ENCODE results near the gene CDK15. TPM values are rescaled to one million over a fixed set of nuclear protein-coding genes. Genes with fewer than 3 reads are reported as not detected.
"Not testable (repeated sequence)": the region's sequence is repeated elsewhere in the genome, so short reads cannot be mapped to it uniquely, and the experiment has no call there.

The CDK15 gene
- not detected for total RNA-seq

DNA sequence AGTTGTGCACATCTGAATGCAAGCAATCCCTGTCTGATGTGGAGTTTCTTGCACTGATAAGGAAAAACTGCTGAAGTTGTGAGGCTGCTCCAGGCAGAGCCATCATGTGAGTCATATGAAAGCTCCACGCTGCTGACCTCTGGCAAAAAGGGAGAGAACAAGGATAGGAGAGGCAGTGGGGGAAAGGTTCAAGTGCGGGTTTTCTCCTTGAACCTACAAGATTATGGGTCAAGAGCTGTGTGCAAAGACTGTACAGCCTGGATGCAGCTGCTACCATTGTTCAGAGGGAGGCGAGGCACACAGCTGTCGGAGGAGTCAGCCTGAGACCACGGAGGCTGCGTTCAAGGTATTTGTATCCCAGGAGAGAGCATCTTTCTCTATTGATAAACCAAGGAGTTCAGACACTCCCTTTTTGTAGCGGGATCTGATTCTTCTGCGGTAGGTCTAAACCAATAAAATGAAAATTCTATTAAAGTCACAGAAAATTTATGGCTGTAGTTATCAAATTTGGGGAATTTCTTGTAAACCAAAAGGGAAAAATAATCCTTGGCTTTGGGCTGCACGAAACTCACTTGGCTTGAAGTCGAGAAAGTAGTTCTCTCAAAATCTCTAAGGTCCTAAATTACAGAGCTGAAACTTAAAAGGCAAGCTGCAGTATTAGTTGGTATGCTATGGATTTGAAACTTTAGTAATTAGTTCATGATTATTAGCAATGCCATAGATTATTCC lies at the start of gene CDK15:
CDK15 (plus strand) TSS at position 96 of the 729 bp plus-strand sequence; CDS start at position 224, 128 bp downstream.
- no peaks in the 10 kb centered on the region for H3K36me3 Mint-ChIP-seq
- H3K4me1 Mint-ChIP-seq (ENCODE audit: low read depth), result no peaks in the 10 kb centered on the region
- no peak within 1 kb of the TSS for H3K4me3 Mint-ChIP-seq
- H3K9me3 Mint-ChIP-seq, result no peaks in the 10 kb centered on the region
- no peak within 1 kb of the TSS for H3K27ac Mint-ChIP-seq
- ChIA-PET POLR2A (no interaction called here), CTCF (no interaction called here)
- intact Hi-C loops (cut with micrococcal nuclease), result no loop called here
- peaks cover 6% of the 10 kb centered on the region for H3K27me3 Mint-ChIP-seq
- no peak for DNase-seq

DNA sequence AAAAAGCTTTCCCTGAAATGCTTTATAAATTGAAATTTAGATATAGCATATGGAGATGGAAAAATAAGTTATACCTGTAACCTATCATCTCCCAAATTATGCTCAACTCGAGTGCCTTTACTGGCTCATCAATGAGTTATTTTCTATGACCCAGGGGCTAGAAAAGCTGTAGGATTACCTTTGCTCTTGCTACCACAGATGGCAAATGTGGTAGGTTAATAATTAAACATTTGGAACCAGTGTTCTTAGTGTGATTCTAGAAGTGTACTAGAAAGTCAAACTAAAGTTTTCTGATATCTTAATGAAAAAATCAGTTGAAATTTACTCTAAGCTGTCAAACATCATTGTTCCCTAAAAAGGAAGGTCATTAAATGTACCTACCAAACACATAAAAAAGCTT lies 48.1 kb upstream of the CDK15 start:
- intact Hi-C loops (cut with micrococcal nuclease), result no loop called here
- H3K4me1 Mint-ChIP-seq (ENCODE audit: low read depth), result no peaks in the 10 kb centered on the region
- POLR2A ChIA-PET, result interaction anchor here (0.7 kb wide), 1 partner anchor 9 kb away, joined by 3 read pairs; no protein-coding TSS in a partner anchor
- no peaks in the 10 kb centered on the region for H3K9me3 Mint-ChIP-seq
- H3K27ac Mint-ChIP-seq, result no peak overlapping the region
- DNase-seq, result no peak
- H3K4me3 Mint-ChIP-seq, result no peak overlapping the region
- no peaks in the 10 kb centered on the region for H3K27me3 Mint-ChIP-seq
- CTCF ChIA-PET, result no interaction called here
- H3K36me3 Mint-ChIP-seq, result peaks cover 17% of the 10 kb centered on the region

DNA sequence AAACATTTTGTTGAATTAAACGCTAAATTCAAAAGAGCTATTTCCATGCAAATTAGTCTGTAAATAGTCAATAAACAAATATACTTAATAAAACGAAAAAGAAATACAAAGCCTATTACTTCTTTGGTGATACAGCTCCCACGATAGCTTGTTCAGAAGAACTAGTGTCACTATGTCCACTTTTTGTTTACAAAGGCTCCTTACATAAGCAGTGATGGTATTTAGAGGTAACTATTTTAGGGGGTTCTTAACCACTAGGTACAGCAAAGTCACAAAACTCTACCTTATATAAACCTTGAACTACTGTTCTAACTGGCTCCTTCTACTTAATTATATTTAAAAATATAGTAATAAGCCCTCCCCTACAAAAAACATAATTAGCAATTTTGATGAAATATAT lies 47.5 kb upstream of the CDK15 start:
- Mint-ChIP-seq H3K27ac (no peak overlapping the region), H3K4me1 (ENCODE audit: low read depth) (no peaks in the 10 kb centered on the region), H3K9me3 (no peaks in the 10 kb centered on the region), H3K4me3 (no peak overlapping the region), H3K36me3 (peaks cover 17% of the 10 kb centered on the region), H3K27me3 (no peaks in the 10 kb centered on the region)
- POLR2A ChIA-PET, result interaction anchor here (0.7 kb wide), 1 partner anchor 10 kb away, joined by 3 read pairs; no protein-coding TSS in a partner anchor
- intact Hi-C loops (cut with micrococcal nuclease), result no loop called here
- DNase-seq, result no peak
- CTCF ChIA-PET, result interaction anchor here (0.7 kb wide), 1 partner anchor 17 kb away, joined by 3 read pairs; no protein-coding TSS in a partner anchor

DNA sequence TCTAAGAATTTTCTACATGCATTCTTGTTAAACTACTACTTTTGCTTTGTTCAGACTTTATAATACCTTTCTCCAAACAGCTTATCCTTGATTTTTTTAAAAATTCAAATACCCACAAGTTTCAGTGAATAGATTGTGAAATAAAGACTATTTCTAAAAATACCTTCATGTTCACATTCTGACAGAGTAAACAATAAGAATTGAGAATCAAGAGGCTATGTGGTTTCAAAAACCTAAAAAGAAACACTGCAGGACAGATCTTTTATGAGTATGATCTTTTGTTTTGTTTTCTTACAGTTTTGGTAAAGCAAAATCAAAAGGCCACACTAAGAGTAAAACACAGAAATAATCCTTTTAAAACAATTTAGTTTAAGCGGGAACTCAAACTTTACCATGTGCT lies 46.8 kb upstream of the CDK15 start:
- Mint-ChIP-seq H3K27ac (no peak overlapping the region), H3K9me3 (no peaks in the 10 kb centered on the region), H3K4me3 (no peak overlapping the region), H3K4me1 (ENCODE audit: low read depth) (no peaks in the 10 kb centered on the region), H3K27me3 (no peaks in the 10 kb centered on the region), H3K36me3 (peaks cover 17% of the 10 kb centered on the region)
- DNase-seq, result no peak
- intact Hi-C loops (cut with micrococcal nuclease), result no loop called here
- CTCF ChIA-PET, result interaction anchor here (0.7 kb wide), 1 partner anchor 18 kb away, joined by 3 read pairs; no protein-coding TSS in a partner anchor
- POLR2A ChIA-PET, result no interaction called here

DNA sequence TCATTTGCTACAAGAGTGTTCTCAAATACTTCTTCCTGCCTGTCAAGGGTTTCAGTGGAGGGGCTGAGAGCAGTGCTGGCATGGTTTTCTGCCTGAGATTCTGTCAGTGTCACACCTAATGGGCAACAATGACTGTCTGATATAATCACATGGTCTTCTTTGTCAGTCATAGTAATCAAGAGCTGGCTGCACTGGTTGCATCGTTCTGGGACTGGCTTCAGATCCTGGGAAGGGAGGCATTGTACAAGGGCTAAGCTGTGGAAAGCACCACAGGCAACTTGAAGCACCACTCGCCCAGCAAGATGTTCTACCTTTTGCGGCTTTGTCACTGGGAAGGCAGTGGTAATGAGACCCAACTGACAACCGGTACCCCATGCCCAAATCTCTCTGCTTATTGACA lies 45.2 kb upstream of the CDK15 start:
- no peak for DNase-seq
- ChIA-PET CTCF (no interaction called here), POLR2A (no interaction called here)
- Mint-ChIP-seq H3K27ac (no peak overlapping the region), H3K4me1 (ENCODE audit: low read depth) (no peaks in the 10 kb centered on the region), H3K9me3 (no peaks in the 10 kb centered on the region), H3K36me3 (peaks cover 17% of the 10 kb centered on the region), H3K4me3 (no peak overlapping the region), H3K27me3 (no peaks in the 10 kb centered on the region)
- intact Hi-C loops (cut with micrococcal nuclease), result no loop called here

GRCh38 chr2:201764469-201764868 lies 41.9 kb upstream of the CDK15 start:
- peaks cover 21% of the 10 kb centered on the region for H3K36me3 Mint-ChIP-seq
- DNase-seq; H3K9me3 Mint-ChIP-seq; H3K27ac Mint-ChIP-seq; POLR2A ChIA-PET; intact Hi-C loops (cut with micrococcal nuclease); H3K4me1 Mint-ChIP-seq (ENCODE audit: low read depth); H3K27me3 Mint-ChIP-seq; H3K4me3 Mint-ChIP-seq: not testable (repeated sequence)
- CTCF ChIA-PET, result interaction anchor here (0.6 kb wide), 1 partner anchor 20 kb away, joined by 5 read pairs; no protein-coding TSS in a partner anchor

GRCh38 chr2:201765799-201766198 lies 40.5 kb upstream of the CDK15 start:
- intact Hi-C loops (cut with micrococcal nuclease), result no loop called here
- ChIA-PET CTCF (no interaction called here), POLR2A (interaction anchor here (0.7 kb wide), 1 partner anchor 582 kb away, joined by 3 read pairs; no protein-coding TSS in a partner anchor)
- no peaks in the 10 kb centered on the region for H3K4me1 Mint-ChIP-seq (ENCODE audit: low read depth)
- no peak overlapping the region for H3K4me3 Mint-ChIP-seq
- no peak for DNase-seq
- no peaks in the 10 kb centered on the region for H3K27me3 Mint-ChIP-seq
- peaks cover 2% of the 10 kb centered on the region for H3K9me3 Mint-ChIP-seq
- H3K36me3 Mint-ChIP-seq, result peaks cover 15% of the 10 kb centered on the region
- H3K27ac Mint-ChIP-seq, result no peak overlapping the region

GRCh38 chr2:201768918-201769317 lies 37.4 kb upstream of the CDK15 start:
- intact Hi-C loops (cut with micrococcal nuclease), result no loop called here
- DNase-seq, result no peak
- Mint-ChIP-seq H3K36me3 (peaks cover 6% of the 10 kb centered on the region), H3K27ac (no peak overlapping the region), H3K9me3 (peaks cover 2% of the 10 kb centered on the region), H3K27me3 (no peaks in the 10 kb centered on the region), H3K4me1 (ENCODE audit: low read depth) (peaks cover 1% of the 10 kb centered on the region), H3K4me3 (no peak overlapping the region)
- CTCF ChIA-PET, result no interaction called here
- POLR2A ChIA-PET, result no interaction called here

DNA sequence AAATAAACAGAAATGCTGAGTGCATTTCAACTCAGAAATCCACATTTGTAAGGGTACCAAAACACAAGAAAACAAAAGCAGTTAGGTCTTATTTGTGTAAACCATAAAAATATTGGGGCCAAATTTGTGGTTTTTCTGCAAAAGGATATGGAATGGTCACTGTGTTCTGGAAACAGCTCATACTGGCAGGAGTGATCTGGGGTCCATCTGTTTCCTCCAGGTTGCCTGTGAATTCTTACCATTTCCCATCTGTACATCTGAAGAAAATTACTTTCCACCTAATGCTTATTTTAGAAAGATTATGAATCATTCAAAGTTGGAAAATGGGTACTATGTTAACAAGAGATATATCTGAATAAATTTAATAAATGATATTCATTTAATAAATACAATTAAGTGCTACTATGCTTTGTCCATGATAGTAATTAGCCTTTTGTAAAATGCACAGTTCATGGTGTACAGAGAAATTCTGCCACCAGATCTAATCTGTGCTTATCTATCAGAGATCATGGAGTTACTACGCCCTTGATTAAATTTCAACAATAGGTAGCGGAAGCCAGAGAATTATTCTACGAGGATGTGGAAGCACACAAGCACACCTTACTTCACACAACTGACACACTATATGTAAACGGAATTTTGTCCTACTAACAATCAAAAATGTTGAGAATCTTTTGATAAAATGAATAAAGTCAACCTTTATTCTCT lies 36.5 kb upstream of the CDK15 start:
- H3K36me3 Mint-ChIP-seq, result peaks cover 6% of the 10 kb centered on the region
- POLR2A ChIA-PET, result no interaction called here
- no peak for DNase-seq
- intact Hi-C loops (cut with micrococcal nuclease), result no loop called here
- CTCF ChIA-PET, result no interaction called here
- H3K27ac Mint-ChIP-seq, result no peak overlapping the region
- H3K9me3 Mint-ChIP-seq, result peaks cover 2% of the 10 kb centered on the region
- H3K27me3 Mint-ChIP-seq, result no peaks in the 10 kb centered on the region
- no peak overlapping the region for H3K4me3 Mint-ChIP-seq
- H3K4me1 Mint-ChIP-seq (ENCODE audit: low read depth), result peaks cover 4% of the 10 kb centered on the region

GRCh38 chr2:201773990-201774389 lies 32.3 kb upstream of the CDK15 start:
- Mint-ChIP-seq H3K27me3 (no peaks in the 10 kb centered on the region), H3K36me3 (no peaks in the 10 kb centered on the region), H3K9me3 (no peaks in the 10 kb centered on the region), H3K4me3 (no peak overlapping the region), H3K27ac (no peak overlapping the region), H3K4me1 (ENCODE audit: low read depth) (peaks cover 6% of the 10 kb centered on the region)
- POLR2A ChIA-PET, result no interaction called here
- CTCF ChIA-PET, result no interaction called here
- DNase-seq, result no peak
- intact Hi-C loops (cut with micrococcal nuclease), result no loop called here

- no peaks in the 10 kb centered on the region for H3K9me3 Mint-ChIP-seq
- ChIA-PET POLR2A (no interaction called here), CTCF (no interaction called here)
- no peak overlapping the region for H3K27ac Mint-ChIP-seq
- H3K36me3 Mint-ChIP-seq, result no peaks in the 10 kb centered on the region
- no peaks in the 10 kb centered on the region for H3K27me3 Mint-ChIP-seq
- no peak overlapping the region for H3K4me3 Mint-ChIP-seq
- DNase-seq, result no peak
- intact Hi-C loops (cut with micrococcal nuclease), result no loop called here
- peaks cover 8% of the 10 kb centered on the region for H3K4me1 Mint-ChIP-seq (ENCODE audit: low read depth)
These were observed 31.8 kb upstream of the CDK15 start for GRCh38 chr2:201774546-201774945.

DNA sequence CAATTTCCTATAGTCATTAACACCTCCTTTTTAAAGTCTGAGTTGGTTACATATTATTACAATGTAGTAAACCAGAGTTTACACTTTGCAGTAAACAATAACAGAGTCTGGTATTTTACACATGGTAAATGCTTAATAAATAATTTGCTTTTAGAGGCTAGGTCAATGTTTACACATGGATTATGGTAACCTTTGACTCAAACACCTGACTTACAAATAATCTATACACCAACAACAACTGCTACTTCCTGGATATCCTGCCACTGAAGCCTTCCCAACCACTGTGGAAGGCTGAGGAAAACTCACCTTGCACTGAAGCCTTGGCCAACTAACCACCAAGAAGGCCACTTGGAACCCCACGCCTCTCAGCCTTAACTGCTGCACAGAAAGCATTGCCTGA lies 31.0 kb upstream of the CDK15 start:
- POLR2A ChIA-PET, result no interaction called here
- Mint-ChIP-seq H3K4me3 (no peak overlapping the region), H3K36me3 (no peaks in the 10 kb centered on the region), H3K27ac (no peak overlapping the region), H3K27me3 (no peaks in the 10 kb centered on the region), H3K9me3 (no peaks in the 10 kb centered on the region), H3K4me1 (ENCODE audit: low read depth) (peaks cover 15% of the 10 kb centered on the region)
- intact Hi-C loops (cut with micrococcal nuclease), result no loop called here
- CTCF ChIA-PET, result no interaction called here
- no peak for DNase-seq

GRCh38 chr2:201777043-201777442 lies 29.3 kb upstream of the CDK15 start:
- H3K27me3 Mint-ChIP-seq, result no peaks in the 10 kb centered on the region
- H3K4me1 Mint-ChIP-seq (ENCODE audit: low read depth), result peaks cover 19% of the 10 kb centered on the region
- ChIA-PET CTCF (no interaction called here), POLR2A (no interaction called here)
- H3K27ac Mint-ChIP-seq, result no peak overlapping the region
- H3K36me3 Mint-ChIP-seq, result no peaks in the 10 kb centered on the region
- no peaks in the 10 kb centered on the region for H3K9me3 Mint-ChIP-seq
- H3K4me3 Mint-ChIP-seq, result no peak overlapping the region
- no peak for DNase-seq
- intact Hi-C loops (cut with micrococcal nuclease), result no loop called here

All from activated CD4-positive, alpha-beta memory T cell treated with anti-CD3 and anti-CD28 coated beads for 36 hours (primary cell).